Endodermal cell (in vitro differentiated cells): ENCODE results near the gene PAIP1. TPM values are rescaled to one million over a fixed set of nuclear protein-coding genes. Genes with fewer than 3 reads are reported as not detected.

Experiments
- DNase-seq: peaks from one replicate; pipeline ENCODE4 v3.0.0-alpha.2; 2017
- H3K27ac ChIP-seq: 2 replicates; pipeline ENCODE4 v1.5.1; 2013; ENCODE audit warnings: mild to moderate bottlenecking, low read depth, low read length, moderate library complexity
- H3K27me3 ChIP-seq: 2 replicates; pipeline ENCODE4 v1.6.1; 2013; ENCODE audit warnings: mild to moderate bottlenecking, low read length, moderate library complexity; ENCODE audit not compliant: insufficient read depth, control insufficient read depth, poor library complexity, severe bottlenecking
- H3K36me3 ChIP-seq: 2 replicates; pipeline ENCODE4 v1.7.0; 2013; ENCODE audit warnings: mild to moderate bottlenecking, low read length, moderate library complexity; ENCODE audit not compliant: control insufficient read depth, insufficient read depth
- H3K4me1 ChIP-seq: one replicate; pipeline ENCODE4 v1.7.0; 2013; ENCODE audit warnings: low read length; ENCODE audit not compliant: control insufficient read depth, insufficient read depth
- H3K4me3 ChIP-seq: 2 replicates; pipeline ENCODE4 v1.5.1; 2013; ENCODE audit warnings: mild to moderate bottlenecking, low read length, moderate library complexity
- H3K9ac ChIP-seq: 2 replicates; pipeline ENCODE4 v1.6.1; 2013; ENCODE audit warnings: mild to moderate bottlenecking, low read length, moderate library complexity; ENCODE audit not compliant: poor library complexity, severe bottlenecking; ENCODE audit errors: extremely low read depth
- H3K9me3 ChIP-seq: 2 replicates; pipeline ENCODE4 v1.6.1; 2013; ENCODE audit warnings: mild to moderate bottlenecking, low read length, moderate library complexity; ENCODE audit not compliant: control insufficient read depth
- H3K27ac Mint-ChIP-seq: 2 replicates; pipeline ENCODE4 v1.8.0; 2020; ENCODE audit warnings: mixed read lengths
- H3K27me3 Mint-ChIP-seq: 2 replicates; pipeline ENCODE4 v1.8.0; 2021; ENCODE audit warnings: mild to moderate bottlenecking, mixed read lengths; ENCODE audit not compliant: insufficient read depth
- H3K36me3 Mint-ChIP-seq: 2 replicates; pipeline ENCODE4 v1.8.0; 2020; ENCODE audit warnings: low read depth, mixed read lengths
- H3K4me1 Mint-ChIP-seq: 2 replicates; pipeline ENCODE4 v1.8.0; 2020; ENCODE audit warnings: mixed read lengths
- H3K4me3 Mint-ChIP-seq: 2 replicates; pipeline ENCODE4 v1.8.0; 2020; ENCODE audit warnings: mild to moderate bottlenecking, moderate library complexity, mixed read lengths
- H3K9me3 Mint-ChIP-seq: 2 replicates; pipeline ENCODE4 v1.8.0; 2020; ENCODE audit warnings: mild to moderate bottlenecking, mixed read lengths
- WGBS, 2 experiments: methylation state at CpG; one replicate each; pipeline versions ENCODE4 v1.1.5 to v1.1.7; 2013; ENCODE audit warnings: missing lambda C conversion rate in 2 of 2, mixed read lengths in 1 of 2; ENCODE audit not compliant: insufficient coverage in 1 of 2, insufficient read length in 1 of 2; 5-methylcytosine and 5-hydroxymethylcytosine counted together
- total RNA-seq, 2 donors: library from RNA; stranded (reverse); fragmentation: NEBNext Ultra II Directional in 1 of 2; extraction: Animal tissue kit (Norgen Biotek cat#: 25700) in 1 of 2; gene quantifications; 2 replicates in 1 of 2; 3 replicates in 1 of 2; pipeline ENCODE4 v1.2.1, GENCODE V29; 2021
- TF ChIP-seq, protein P1 (sequence below): fragments of 200-600 bp; sonication (generic); conservative IDR thresholded peaks from 2 replicates; pipeline ENCODE4 v1.5.0; 2021; ENCODE audit warnings: antibody characterized with exemption, mild to moderate bottlenecking

Gene PAIP1
- total RNA-seq, 2 donors from 2014 or later: 115 to 118 TPM

DNA sequence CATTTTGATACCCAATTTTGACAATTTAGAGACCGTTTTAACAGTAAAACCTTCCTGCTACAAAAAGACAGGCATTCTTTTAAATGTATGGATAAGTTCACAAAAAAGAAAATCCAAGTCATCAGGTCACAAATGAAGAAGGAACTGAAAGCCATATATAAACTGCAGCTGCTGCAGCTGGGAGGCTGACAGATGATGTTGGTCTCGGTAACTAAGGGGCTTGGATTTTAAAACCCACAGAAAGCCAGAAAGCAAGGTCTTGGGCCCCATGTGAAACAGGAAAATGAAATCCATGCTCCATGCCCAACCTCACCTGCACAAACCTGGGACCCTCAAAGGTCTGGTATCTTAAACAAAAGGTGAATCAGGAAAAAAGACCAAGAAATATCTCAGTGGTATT lies 26.2 kb downstream of the PAIP1 start:
- TF ChIP-seq, protein P1, sequence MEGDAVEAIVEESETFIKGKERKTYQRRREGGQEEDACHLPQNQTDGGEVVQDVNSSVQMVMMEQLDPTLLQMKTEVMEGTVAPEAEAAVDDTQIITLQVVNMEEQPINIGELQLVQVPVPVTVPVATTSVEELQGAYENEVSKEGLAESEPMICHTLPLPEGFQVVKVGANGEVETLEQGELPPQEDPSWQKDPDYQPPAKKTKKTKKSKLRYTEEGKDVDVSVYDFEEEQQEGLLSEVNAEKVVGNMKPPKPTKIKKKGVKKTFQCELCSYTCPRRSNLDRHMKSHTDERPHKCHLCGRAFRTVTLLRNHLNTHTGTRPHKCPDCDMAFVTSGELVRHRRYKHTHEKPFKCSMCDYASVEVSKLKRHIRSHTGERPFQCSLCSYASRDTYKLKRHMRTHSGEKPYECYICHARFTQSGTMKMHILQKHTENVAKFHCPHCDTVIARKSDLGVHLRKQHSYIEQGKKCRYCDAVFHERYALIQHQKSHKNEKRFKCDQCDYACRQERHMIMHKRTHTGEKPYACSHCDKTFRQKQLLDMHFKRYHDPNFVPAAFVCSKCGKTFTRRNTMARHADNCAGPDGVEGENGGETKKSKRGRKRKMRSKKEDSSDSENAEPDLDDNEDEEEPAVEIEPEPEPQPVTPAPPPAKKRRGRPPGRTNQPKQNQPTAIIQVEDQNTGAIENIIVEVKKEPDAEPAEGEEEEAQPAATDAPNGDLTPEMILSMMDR: no peak
- WGBS, 2 experiments: 93 to 100% methylated on average over 1 to 2 of the region's 2 CpGs
- Mint-ChIP-seq H3K27me3 (no peaks in the 10 kb centered on the region), H3K36me3 (peaks cover 63% of the 10 kb centered on the region), H3K4me3 (no peak overlapping the region), H3K27ac (no peak overlapping the region), H3K4me1 (no peaks in the 10 kb centered on the region), H3K9me3 (no peaks in the 10 kb centered on the region)
- no peaks in the 10 kb centered on the region for H3K4me1 ChIP-seq
- no peak overlapping the region for H3K4me3 ChIP-seq
- no peak overlapping the region for H3K27ac ChIP-seq
- no peaks in the 10 kb centered on the region for H3K9me3 ChIP-seq
- H3K9ac ChIP-seq: no peak overlapping the region
- peaks cover 89% of the 10 kb centered on the region for H3K36me3 ChIP-seq
- no peaks in the 10 kb centered on the region for H3K27me3 ChIP-seq
- DNase-seq: no peak

- WGBS, 2 experiments: 89 to 91% methylated on average over 2 of the region's 2 CpGs
- H3K4me1 Mint-ChIP-seq: peaks cover 5% of the 10 kb centered on the region
Measured at GRCh38 chr5:43523662-43524072, 33.2 kb downstream of the PAIP1 start.

GRCh38 chr5:43520615-43521014 lies 36.3 kb downstream of the PAIP1 start:
- Mint-ChIP-seq H3K36me3 (peaks cover 32% of the 10 kb centered on the region), H3K4me1 (peaks cover 6% of the 10 kb centered on the region), H3K9me3 (peaks cover 10% of the 10 kb centered on the region), H3K27ac (no peak overlapping the region), H3K4me3 (no peak overlapping the region), H3K27me3 (peaks cover 2% of the 10 kb centered on the region)
- no peak overlapping the region for H3K4me3 ChIP-seq
- H3K27me3 ChIP-seq: no peaks in the 10 kb centered on the region
- H3K4me1 ChIP-seq: no peaks in the 10 kb centered on the region
- no peaks in the 10 kb centered on the region for H3K9me3 ChIP-seq
- TF ChIP-seq, protein P1: no peak
- no peak for DNase-seq
- H3K36me3 ChIP-seq: peaks cover 19% of the 10 kb centered on the region
- WGBS, 2 experiments: 92 to 96% methylated on average over 1 of the region's 1 CpG
- no peak overlapping the region for H3K9ac ChIP-seq
- H3K27ac ChIP-seq: no peak overlapping the region

More at GRCh38 chr5:43523662-43524072, 33.2 kb downstream of the PAIP1 start:
- Mint-ChIP-seq H3K36me3 (peaks cover 47% of the 10 kb centered on the region), H3K4me3 (no peak overlapping the region), H3K9me3 (peaks cover 10% of the 10 kb centered on the region), H3K27ac (peak overlapping the region; percentile 36), H3K27me3 (no peaks in the 10 kb centered on the region)
- no peak overlapping the region for H3K9ac ChIP-seq
- H3K27me3 ChIP-seq: no peaks in the 10 kb centered on the region
- no peak overlapping the region for H3K27ac ChIP-seq
- no peaks in the 10 kb centered on the region for H3K4me1 ChIP-seq
- TF ChIP-seq, protein P1: no peak
- no peak for DNase-seq
- no peaks in the 10 kb centered on the region for H3K9me3 ChIP-seq
- no peak overlapping the region for H3K4me3 ChIP-seq
- peaks cover 40% of the 10 kb centered on the region for H3K36me3 ChIP-seq
